Thyroid gland (tissue), 4 donors: ENCODE measurements around the gene GNAQ. TPM values are rescaled to one million over a fixed set of nuclear protein-coding genes. Genes with fewer than 3 reads are reported as not detected.

ENCODE experiments used
- DNase-seq, 2 donors: peaks; one replicate each; pipeline ENCODE4 v3.0.0-alpha.2; 2019
- H3K27ac ChIP-seq, 3 donors: fragments of 200-600 bp; sonication (generic); 1 replicate in 2 of 3; 2 replicates in 1 of 3; pipeline ENCODE4 v1.5.1; 2016 to 2019; ENCODE audit warnings: mild to moderate bottlenecking in 1 of 3, moderate library complexity in 1 of 3
- H3K27me3 ChIP-seq: fragments of 200-600 bp; sonication (generic); one replicate; pipeline ENCODE4 v1.5.1; 2019
- H3K36me3 ChIP-seq, 2 donors: fragments of 200-600 bp; sonication (generic); one replicate each; pipeline ENCODE4 v1.5.1; 2016 to 2019
- H3K4me1 ChIP-seq, 2 donors: fragments of 200-600 bp; sonication (generic); one replicate each; pipeline ENCODE4 v1.5.1; 2017 to 2019
- H3K4me3 ChIP-seq, 3 donors: fragments of 200-600 bp; sonication (generic); replicated peaks in 1 of 3; 1 replicate in 2 of 3; 2 replicates in 1 of 3; pipeline ENCODE4 v1.5.1; 2016; ENCODE audit warnings: mild to moderate bottlenecking in 1 of 3
- H3K9me3 ChIP-seq: fragments of 200-600 bp; sonication (generic); one replicate; pipeline ENCODE4 v1.5.1; 2017
- POLR2A ChIP-seq, 2 donors: fragments of 450-650 bp; IDR thresholded peaks; one replicate each; pipeline ENCODE4 v1.6.1; 2017; ENCODE audit warnings: antibody characterized with exemption in 2 of 2, mild to moderate bottlenecking in 2 of 2, moderate library complexity in 1 of 2
- WGBS, 2 donors: methylation state at CpG; one replicate each; pipeline ENCODE4 v1.1.5; 2017; 5-methylcytosine and 5-hydroxymethylcytosine counted together
- intact Hi-C: fragments of 100-400 bp; cut with DNase I; formaldehyde crosslinking; loops from one replicate; pipeline ENCODE4 v1.15.1; 2023
- total RNA-seq, 4 donors: library from RNA; depleted of rRNA; stranded (reverse); fragments of >200 nt; gene quantifications; one replicate each; pipeline ENCODE4 v1.2.3, GENCODE V29; 2016
- TF ChIP-seq, protein P1 (sequence below), 6 experiments: fragments of 200-600 bp in 3 of 6; fragments of 450-650 bp in 3 of 6; sonication (generic) in 3 of 6; IDR thresholded peaks; one replicate each; pipeline ENCODE4 v1.5.1; 2016 to 2019; ENCODE audit warnings: antibody characterized with exemption in 6 of 6, mild to moderate bottlenecking in 2 of 6, inconsistent platforms in 1 of 6, moderate library complexity in 1 of 6

The GNAQ gene
- total RNA-seq, 4 donors from 2014 or later, result 40.0 to 60.8 (median 58.1) TPM

GRCh38 chr9:77980622-77981021 lies 51.0 kb downstream of the GNAQ start:
- intact Hi-C loops, result no loop called here
- H3K27ac ChIP-seq, result no peak overlapping the region
- TF ChIP-seq POLR2A (IDR thresholded peaks at IDR 0.05), result no peak

GRCh38 chr9:77978086-77978781 lies 53.4 kb downstream of the GNAQ start:
- H3K4me1 ChIP-seq, result peaks cover 11 to 39% of the 10 kb centered on the region in 2 donors
- no peaks in the 10 kb centered on the region for H3K27me3 ChIP-seq
- no peak overlapping the region for H3K4me3 ChIP-seq
- intact Hi-C loops, result no loop called here
- H3K36me3 ChIP-seq, result no peaks in the 10 kb centered on the region
- WGBS, 2 donors, result 75 to 88% methylated on average over 3 of the region's 3 CpGs
- DNase-seq, result no peak
- TF ChIP-seq POLR2A (IDR thresholded peaks at IDR 0.05), result no peak
- TF ChIP-seq, protein P1, sequence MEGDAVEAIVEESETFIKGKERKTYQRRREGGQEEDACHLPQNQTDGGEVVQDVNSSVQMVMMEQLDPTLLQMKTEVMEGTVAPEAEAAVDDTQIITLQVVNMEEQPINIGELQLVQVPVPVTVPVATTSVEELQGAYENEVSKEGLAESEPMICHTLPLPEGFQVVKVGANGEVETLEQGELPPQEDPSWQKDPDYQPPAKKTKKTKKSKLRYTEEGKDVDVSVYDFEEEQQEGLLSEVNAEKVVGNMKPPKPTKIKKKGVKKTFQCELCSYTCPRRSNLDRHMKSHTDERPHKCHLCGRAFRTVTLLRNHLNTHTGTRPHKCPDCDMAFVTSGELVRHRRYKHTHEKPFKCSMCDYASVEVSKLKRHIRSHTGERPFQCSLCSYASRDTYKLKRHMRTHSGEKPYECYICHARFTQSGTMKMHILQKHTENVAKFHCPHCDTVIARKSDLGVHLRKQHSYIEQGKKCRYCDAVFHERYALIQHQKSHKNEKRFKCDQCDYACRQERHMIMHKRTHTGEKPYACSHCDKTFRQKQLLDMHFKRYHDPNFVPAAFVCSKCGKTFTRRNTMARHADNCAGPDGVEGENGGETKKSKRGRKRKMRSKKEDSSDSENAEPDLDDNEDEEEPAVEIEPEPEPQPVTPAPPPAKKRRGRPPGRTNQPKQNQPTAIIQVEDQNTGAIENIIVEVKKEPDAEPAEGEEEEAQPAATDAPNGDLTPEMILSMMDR (IDR thresholded peaks at IDR 0.05), result no peak
- H3K9me3 ChIP-seq, result no peaks in the 10 kb centered on the region
- H3K27ac ChIP-seq, result no peak overlapping the region

More at GRCh38 chr9:77980622-77981021, 51.0 kb downstream of the GNAQ start:
- Histone ChIP-seq H3K4me3 (no peak overlapping the region), H3K36me3 (no peaks in the 10 kb centered on the region), H3K27me3 (no peaks in the 10 kb centered on the region), H3K9me3 (no peaks in the 10 kb centered on the region), H3K4me1 (peaks cover 11 to 42% of the 10 kb centered on the region in 2 donors)
- no peak for DNase-seq

GRCh38 chr9:77977210-77977611 lies 54.4 kb downstream of the GNAQ start:
- Histone ChIP-seq H3K27me3 (no peaks in the 10 kb centered on the region), H3K4me3 (no peak overlapping the region), H3K27ac (peak overlapping the region in 1 of 3 donors; percentile 19), H3K4me1 (peaks cover 11 to 34% of the 10 kb centered on the region in 2 donors), H3K9me3 (no peaks in the 10 kb centered on the region), H3K36me3 (no peaks in the 10 kb centered on the region)
- WGBS, 2 donors, result 38 to 44% methylated on average over 4 of the region's 4 CpGs
- intact Hi-C loops, result no loop called here
- peak; percentile 38 to 47 for DNase-seq
- TF ChIP-seq, protein P1 (IDR thresholded peaks at IDR 0.05), result peak in 4 of 6 experiments; percentile 14 to 41 (median 27)
- TF ChIP-seq POLR2A (IDR thresholded peaks at IDR 0.05), result no peak

DNA sequence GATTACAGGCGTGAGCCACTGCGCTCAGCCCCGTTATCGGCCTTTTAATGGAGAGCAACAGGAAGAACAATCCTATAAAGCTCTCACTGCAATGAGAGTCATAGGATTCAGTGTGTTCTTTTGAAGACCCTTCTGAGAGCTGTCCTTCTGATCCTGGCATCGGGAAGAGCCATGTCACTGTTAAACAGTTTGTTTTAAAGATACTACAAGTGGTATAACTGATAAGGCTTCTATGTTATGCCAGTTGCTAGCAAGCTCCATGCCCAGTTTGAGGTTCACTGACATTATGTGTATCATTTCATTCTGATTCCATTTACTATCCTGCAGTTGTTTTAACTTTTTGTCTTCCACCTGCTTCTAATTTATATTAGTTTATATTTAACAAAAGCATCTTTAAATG lies 55.8 kb downstream of the GNAQ start:
- Histone ChIP-seq H3K9me3 (no peaks in the 10 kb centered on the region), H3K27me3 (no peaks in the 10 kb centered on the region), H3K36me3 (no peaks in the 10 kb centered on the region), H3K27ac (no peak overlapping the region), H3K4me1 (peaks cover 0 to 20% of the 10 kb centered on the region in 2 donors), H3K4me3 (no peak overlapping the region)
- no peak for DNase-seq
- 94 to 96% methylated on average over 5 of the region's 5 CpGs for WGBS, 2 donors
- intact Hi-C loops, result no loop called here
- TF ChIP-seq, protein P1 (IDR thresholded peaks at IDR 0.05), result no peak
- no peak for TF ChIP-seq POLR2A (IDR thresholded peaks at IDR 0.05)

DNA sequence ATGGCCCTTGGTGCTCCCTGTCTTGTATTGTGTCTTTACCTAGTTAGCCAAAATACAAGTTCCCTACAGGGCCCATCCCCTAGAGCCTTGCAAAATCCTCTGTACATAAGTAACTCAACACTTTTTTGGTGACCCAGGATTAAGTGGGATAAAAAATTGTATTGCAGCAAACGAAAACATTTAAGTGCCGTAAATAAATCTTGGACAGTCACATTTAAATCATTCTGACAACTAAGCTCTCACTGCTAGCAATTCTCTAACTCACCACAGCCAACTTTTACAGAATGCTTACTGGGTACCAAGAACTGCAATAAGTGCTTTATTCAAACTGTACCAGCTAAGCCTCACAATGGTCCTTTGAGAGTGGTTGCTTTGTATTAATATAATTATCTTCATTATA lies 56.6 kb downstream of the GNAQ start:
- no peaks in the 10 kb centered on the region for H3K9me3 ChIP-seq
- 81 to 90% methylated on average over 2 of the region's 2 CpGs for WGBS, 2 donors
- H3K36me3 ChIP-seq, result no peaks in the 10 kb centered on the region
- H3K27ac ChIP-seq, result no peak overlapping the region
- no peak overlapping the region for H3K4me3 ChIP-seq
- TF ChIP-seq POLR2A (IDR thresholded peaks at IDR 0.05), result no peak
- TF ChIP-seq, protein P1 (IDR thresholded peaks at IDR 0.05), result no peak
- no peaks in the 10 kb centered on the region for H3K27me3 ChIP-seq
- intact Hi-C loops, result no loop called here
- H3K4me1 ChIP-seq, result peaks cover 0 to 19% of the 10 kb centered on the region in 2 donors
- DNase-seq, result no peak
